ENCODE results near the gene IL1RAP.

- TF ChIP-seq CTCF (IDR thresholded peaks at IDR 0.05): no peak
- no peak for TF ChIP-seq POLR2A (IDR thresholded peaks at IDR 0.05)
These were observed 34.3 kb downstream of the IL1RAP start for GRCh38 chr3:190548031-190548656.

Measured in thyroid gland (tissue), 4 donors.